Endothelial cell of umbilical vein (primary cell): ENCODE measurements around the gene BAZ1A. TPM values are rescaled to one million over a fixed set of nuclear protein-coding genes. Genes with fewer than 3 reads are reported as not detected.
A peak's percentile ranks its signal among the peaks of the same experiment; 100 is the strongest.

Experiments
- BruUV-seq: library from RNA; stranded (reverse); fragments of 400-500 nt; replicated peaks from 2 replicates; lab custom pipeline; 2021; lab: Mats Ljungman, UMichigan
- CTCF ChIA-PET: fragments of 300-600, 350-600 bp; sonication (Branson Sonifier 250); formaldehyde crosslinking; loops from one replicate; lab custom pipeline; 2021; ENCODE audit warnings: antibody characterized with exemption, inconsistent platforms; lab: Charles Lee
- POLR2A ChIA-PET: fragments of 300-600, 350-600 bp; sonication (Branson Sonifier 250); formaldehyde crosslinking; loops from one replicate; lab custom pipeline; 2021; ENCODE audit warnings: antibody characterized with exemption, inconsistent platforms; lab: Charles Lee
- DNase-seq: peaks from one replicate; pipeline ENCODE4 v3.0.0-alpha.2; 2011; ENCODE audit warnings: low read depth, low spot score
- FAIRE-seq: peaks from 2 replicates; lab custom pipeline; 2011; peaks lifted over from hg19 to GRCh38; lab: Jason Lieb, UNC
- H2AFZ ChIP-seq: 2 replicates; pipeline ENCODE4 v1.6.0; 2012; ENCODE audit warnings: low read depth, low read length, control low read depth, inconsistent platforms
- H3K27ac ChIP-seq: 2 replicates; pipeline ENCODE4 v1.5.1; 2011; ENCODE audit warnings: low read depth, mild to moderate bottlenecking, control low read depth, low read length, moderate library complexity; ENCODE audit not compliant: insufficient read depth
- H3K27me3 ChIP-seq, 2 experiments: 2 replicates each; pipeline versions ENCODE4 v1.6.0 to v1.6.1; 2011; ENCODE audit warnings: low read length in 2 of 2, mixed read lengths in 1 of 2; ENCODE audit not compliant: control insufficient read depth in 2 of 2, insufficient read depth in 2 of 2
- H3K36me3 ChIP-seq, 2 experiments: 2 replicates in 1 of 2; 3 replicates in 1 of 2; pipeline ENCODE4 v1.5.1; 2011; ENCODE audit warnings: low read length in 2 of 2, mild to moderate bottlenecking in 1 of 2, moderate library complexity in 1 of 2; ENCODE audit not compliant: control insufficient read depth in 2 of 2, insufficient read depth in 2 of 2; ENCODE audit errors: extremely low read depth in 1 of 2
- H3K4me1 ChIP-seq: 3 replicates; pipeline ENCODE4 v1.5.1; 2011; ENCODE audit warnings: mild to moderate bottlenecking, low read length; ENCODE audit not compliant: control insufficient read depth, insufficient read depth; ENCODE audit errors: extremely low read depth
- H3K4me2 ChIP-seq: 2 replicates; pipeline ENCODE4 v1.6.1; 2011; ENCODE audit warnings: low read length, control low read depth, mixed read lengths; ENCODE audit not compliant: insufficient read depth
- H3K4me3 ChIP-seq, 3 experiments: fragments of 200-600 bp in 1 of 3; sonication (generic), shearing (Covaris generic) in 1 of 3; replicated peaks in 1 of 3; 2 replicates each; pipeline ENCODE4 v1.5.1; 2011 to 2016; ENCODE audit warnings: control low read depth in 3 of 3, low read length in 3 of 3, mild to moderate bottlenecking in 2 of 3, inconsistent platforms in 1 of 3, low read depth in 1 of 3, moderate library complexity in 1 of 3; ENCODE audit not compliant: insufficient read depth in 1 of 3
- H3K79me2 ChIP-seq: 2 replicates; pipeline ENCODE4 v1.6.0; 2012; ENCODE audit warnings: low read length, inconsistent platforms; ENCODE audit not compliant: control insufficient read depth, insufficient read depth
- H3K9ac ChIP-seq: replicated peaks from 2 replicates; pipeline ENCODE3; 2011; ENCODE audit warnings: low read length, control low read depth; ENCODE audit not compliant: insufficient read depth; ENCODE audit errors: extremely low read depth
- H3K9me1 ChIP-seq: replicated peaks from 3 replicates; pipeline ENCODE4 v1.6.0; 2011; ENCODE audit warnings: mild to moderate bottlenecking, low read length; ENCODE audit not compliant: control insufficient read depth, insufficient read depth; ENCODE audit errors: extremely low read depth
- H3K9me3 ChIP-seq: replicated peaks from 2 replicates; pipeline ENCODE4 v1.5.1; 2012; ENCODE audit warnings: low read length, inconsistent platforms; ENCODE audit not compliant: control insufficient read depth, insufficient read depth
- H4K20me1 ChIP-seq: replicated peaks from 2 replicates; pipeline ENCODE3; 2011; ENCODE audit warnings: mild to moderate bottlenecking, low read length; ENCODE audit not compliant: control insufficient read depth, insufficient read depth; ENCODE audit errors: extremely low read depth
- EZH2 ChIP-seq: IDR thresholded peaks from 2 replicates; pipeline ENCODE4 v1.6.1; 2012; ENCODE audit warnings: borderline replicate concordance, low read depth, mild to moderate bottlenecking, moderate library complexity, low read length, inconsistent platforms; ENCODE audit not compliant: severe bottlenecking
- FOS ChIP-seq: IDR thresholded peaks from 2 replicates; pipeline ENCODE4 v1.6.1; 2011; ENCODE audit warnings: mild to moderate bottlenecking, low read length, moderate library complexity, borderline replicate concordance; ENCODE audit not compliant: insufficient read depth
- GATA2 ChIP-seq: IDR thresholded peaks from 2 replicates; pipeline ENCODE4 v1.7.0; 2011; ENCODE audit warnings: low read depth, mild to moderate bottlenecking, moderate library complexity, mixed read lengths, low read length; ENCODE audit not compliant: insufficient read length, insufficient read depth
- JUN ChIP-seq: IDR thresholded peaks from 2 replicates; pipeline ENCODE4 v1.6.1; 2011; ENCODE audit warnings: borderline replicate concordance, low read depth; ENCODE audit not compliant: insufficient read length, insufficient read depth
- MYC ChIP-seq: IDR thresholded peaks from one replicate; pipeline ENCODE4 v1.6.1; 2011; ENCODE audit warnings: mild to moderate bottlenecking, low read depth, low read length
- POLR2A ChIP-seq: IDR thresholded peaks from 2 replicates; pipeline ENCODE4 v1.6.1; 2012; ENCODE audit warnings: low read depth, mild to moderate bottlenecking, control low read depth, low read length
- POLR2AphosphoS5 ChIP-seq: IDR thresholded peaks from 2 replicates; pipeline ENCODE4 v1.6.1; 2012; ENCODE audit warnings: low read depth, mild to moderate bottlenecking, control low read depth, low read length, moderate library complexity; ENCODE audit not compliant: insufficient read depth
- dilution Hi-C: fragments of 300-500 bp; cut with MboI; formaldehyde crosslinking; loops from one replicate; pipeline ENCODE4 v1.15.0; 2019; ENCODE audit warnings: low sequenced_read_pairs; ENCODE audit not compliant: extremely low pct_ligation_motif_present
- intact Hi-C: fragments of 100-400 bp; cut with micrococcal nuclease; formaldehyde crosslinking; loops from one replicate; pipeline ENCODE4 v1.10.0; 2022
- polyA plus RNA-seq, 4 experiments: library from polyadenylated mRNA; depleted of rRNA in 3 of 4; stranded (reverse) in 3 of 4; unstranded in 1 of 4; fragments of >200 nt; gene quantifications; 2 replicates each; pipeline versions ENCODE4 v1.2.1 to v1.2.3, GENCODE V29; 2011 to 2012; ENCODE audit warnings: missing spikeins in 1 of 4
- total RNA-seq: library from RNA; stranded (reverse); gene quantifications from 2 replicates; pipeline ENCODE4 v1.2.3, GENCODE V29; 2021
- TF ChIP-seq, protein P1 (sequence below), 2 donors: IDR thresholded peaks; 1 replicate in 1 of 2; 2 replicates in 1 of 2; pipeline ENCODE4 v1.5.1; 2011; ENCODE audit warnings: low read length in 2 of 2, mild to moderate bottlenecking in 2 of 2, moderate library complexity in 2 of 2, control low read depth in 1 of 2, inconsistent platforms in 1 of 2, low read depth in 1 of 2; ENCODE audit not compliant: insufficient read depth in 1 of 2; ENCODE audit errors: extremely low read depth in 1 of 2
- TF ChIP-seq, protein P2 (sequence below): IDR thresholded peaks from 2 replicates; pipeline ENCODE4 v1.6.1; 2011; ENCODE audit not compliant: insufficient read depth, insufficient read length

The BAZ1A gene
- total and polyA plus RNA-seq, 2 donors (not counting 3 experiments of a cell fraction or from before 2014, with no cell fraction given): 15.2 to 52.1 TPM

DNA sequence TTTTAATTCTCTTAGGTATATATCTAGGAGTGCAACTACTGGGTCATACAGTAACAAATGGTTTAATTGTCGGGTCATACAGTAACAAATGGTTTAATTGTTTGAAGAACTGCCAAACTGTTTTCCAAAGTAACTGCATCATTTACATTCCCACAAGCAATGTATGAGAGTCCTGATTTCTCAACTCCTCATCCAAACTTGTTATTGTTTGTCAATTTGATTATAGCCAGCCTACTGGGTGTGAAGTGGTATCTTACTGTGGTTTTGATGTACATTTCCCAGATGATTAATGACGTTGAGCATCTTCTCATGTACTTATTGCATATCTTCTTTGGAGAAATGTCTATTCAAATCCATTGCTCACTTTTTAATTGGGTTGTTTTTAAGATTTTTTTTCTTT is 93.1 kb downstream of the BAZ1A start:
- BruUV-seq: no TSS peak
- no peak for FAIRE-seq

More for the DNA sequence above, 93.1 kb downstream of the BAZ1A start:
- H3K79me2 ChIP-seq: no peaks in the 10 kb centered on the region
- H3K36me3 ChIP-seq: peaks cover 0 to 9% of the 10 kb centered on the region in 2 experiments
- peak overlapping the region; percentile 52 for H3K9ac ChIP-seq
- no peaks in the 10 kb centered on the region for H3K9me1 ChIP-seq
- no peaks in the 10 kb centered on the region for H3K9me3 ChIP-seq
- peak overlapping the region; percentile 75 for H3K4me2 ChIP-seq
- peak overlapping the region; percentile 95 for H3K27ac ChIP-seq
- dilution Hi-C loops (no loop called here), intact Hi-C loops (loop anchor here (5.0 to 10.0 kb wide), 2 partner anchors 107 to 620 kb away; partner anchors contain the start of gene NFKBIA)
- POLR2A ChIA-PET: no interaction called here
- peak; percentile 21 for DNase-seq
- peaks cover 22% of the 10 kb centered on the region for H3K4me1 ChIP-seq
- no peaks in the 10 kb centered on the region for H3K27me3 ChIP-seq
- CTCF ChIA-PET: no interaction called here
- H2AFZ ChIP-seq: no peak overlapping the region
- no peak for TF ChIP-seq POLR2AphosphoS5
- no peak for TF ChIP-seq FOS
- TF ChIP-seq, protein P1, sequence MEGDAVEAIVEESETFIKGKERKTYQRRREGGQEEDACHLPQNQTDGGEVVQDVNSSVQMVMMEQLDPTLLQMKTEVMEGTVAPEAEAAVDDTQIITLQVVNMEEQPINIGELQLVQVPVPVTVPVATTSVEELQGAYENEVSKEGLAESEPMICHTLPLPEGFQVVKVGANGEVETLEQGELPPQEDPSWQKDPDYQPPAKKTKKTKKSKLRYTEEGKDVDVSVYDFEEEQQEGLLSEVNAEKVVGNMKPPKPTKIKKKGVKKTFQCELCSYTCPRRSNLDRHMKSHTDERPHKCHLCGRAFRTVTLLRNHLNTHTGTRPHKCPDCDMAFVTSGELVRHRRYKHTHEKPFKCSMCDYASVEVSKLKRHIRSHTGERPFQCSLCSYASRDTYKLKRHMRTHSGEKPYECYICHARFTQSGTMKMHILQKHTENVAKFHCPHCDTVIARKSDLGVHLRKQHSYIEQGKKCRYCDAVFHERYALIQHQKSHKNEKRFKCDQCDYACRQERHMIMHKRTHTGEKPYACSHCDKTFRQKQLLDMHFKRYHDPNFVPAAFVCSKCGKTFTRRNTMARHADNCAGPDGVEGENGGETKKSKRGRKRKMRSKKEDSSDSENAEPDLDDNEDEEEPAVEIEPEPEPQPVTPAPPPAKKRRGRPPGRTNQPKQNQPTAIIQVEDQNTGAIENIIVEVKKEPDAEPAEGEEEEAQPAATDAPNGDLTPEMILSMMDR (IDR thresholded peaks at IDR 0.05; ENCODE audit: extremely low read depth in 1 of 2, insufficient read depth in 1 of 2, low read depth in 1 of 2, low read length in 2 of 2): no peak
- TF ChIP-seq MYC: no peak
- no peak for TF ChIP-seq GATA2
- no peak for TF ChIP-seq EZH2
- TF ChIP-seq POLR2A: no peak
- TF ChIP-seq, protein P2, sequence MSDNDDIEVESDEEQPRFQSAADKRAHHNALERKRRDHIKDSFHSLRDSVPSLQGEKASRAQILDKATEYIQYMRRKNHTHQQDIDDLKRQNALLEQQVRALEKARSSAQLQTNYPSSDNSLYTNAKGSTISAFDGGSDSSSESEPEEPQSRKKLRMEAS: no peak
- no peak for TF ChIP-seq JUN
- H4K20me1 ChIP-seq: no peaks in the 10 kb centered on the region
- H3K4me3 ChIP-seq: peak overlapping the region in 1 of 3 experiments; percentile 40
